ENCODE results near the gene ATRN. TPM values are rescaled to one million over a fixed set of nuclear protein-coding genes. Genes with fewer than 3 reads are reported as not detected.

Gene ATRN
- total and polyA plus RNA-seq, 2 donors (not counting 1 experiment from before 2014, with no cell fraction given), result 5.8 to 19.5 TPM

- TF ChIP-seq CTCF (IDR thresholded peaks at IDR 0.05) (no peak), EZH2 (IDR thresholded peaks at IDR 0.05; ENCODE audit: borderline replicate concordance, insufficient read depth, low read depth, low read length, poor library complexity, severe bottlenecking) (no peak)
- H3K9me3 Mint-ChIP-seq (ENCODE audit: insufficient read depth), result no peaks in the 10 kb centered on the region
- H3K4me1 ChIP-seq (ENCODE audit: control insufficient read depth in 2 of 2, insufficient read depth in 2 of 2, low read length in 2 of 2), result no peaks in the 10 kb centered on the region
- H3K4me3 Mint-ChIP-seq, result no peak overlapping the region
- no peaks in the 10 kb centered on the region for H3K4me1 Mint-ChIP-seq
- H3K9ac ChIP-seq (ENCODE audit: low read length), result no peak overlapping the region
- H3K4me3 ChIP-seq (ENCODE audit: control extremely low read depth in 1 of 5, extremely low read depth in 1 of 5, insufficient read depth in 1 of 5, low read depth in 2 of 5, low read length in 4 of 5), result no peak overlapping the region
- ATAC-seq (ENCODE audit: low read depth) (no peak), DNase-seq (no peak)
- CTCF ChIA-PET, result no interaction called here
- H2AFZ ChIP-seq (ENCODE audit: insufficient read depth, low read depth, low read length, poor library complexity, severe bottlenecking), result no peak overlapping the region
- H4K20me1 ChIP-seq (ENCODE audit: control insufficient read depth, insufficient read depth, low read length, poor library complexity, severe bottlenecking), result no peaks in the 10 kb centered on the region
- no peaks in the 10 kb centered on the region for H3K36me3 ChIP-seq (replicated peaks in 1 of 2; ENCODE audit: control extremely low read depth in 1 of 2, control insufficient read depth in 1 of 2, extremely low read depth in 1 of 2, insufficient read depth in 2 of 2, low read length in 1 of 2)
- no peaks in the 10 kb centered on the region for H3K79me2 ChIP-seq (ENCODE audit: control insufficient read depth, insufficient read depth, low read length)
- H3K27me3 ChIP-seq (replicated peaks in 1 of 4; ENCODE audit: control extremely low read depth in 1 of 4, control insufficient read depth in 3 of 4, insufficient read depth in 4 of 4, low read length in 3 of 4), result peaks cover 0 to 3% (median 0%) of the 10 kb centered on the region in 4 experiments
- POLR2A ChIA-PET, result no interaction called here
- no peak overlapping the region for H3K27ac ChIP-seq (ENCODE audit: low read length in 2 of 2)
- peaks cover 32% of the 10 kb centered on the region for H3K27me3 Mint-ChIP-seq
- H3K27ac Mint-ChIP-seq, result no peak overlapping the region
- no peak overlapping the region for H3K4me2 ChIP-seq (replicated peaks; ENCODE audit: low read depth, low read length, poor library complexity, severe bottlenecking)
- intact Hi-C loops (cut with micrococcal nuclease), result no loop called here
- WGBS (ENCODE audit: insufficient coverage), result 68% methylated on average over 3 of the region's 4 CpGs
- H3K9me3 ChIP-seq (ENCODE audit: control extremely low read depth in 1 of 3, control insufficient read depth in 2 of 3, insufficient read depth in 1 of 3, low read length in 2 of 3), result no peaks in the 10 kb centered on the region
Measured at GRCh38 chr20:3456648-3457047, 14.2 kb upstream of the ATRN start.

GRCh38 chr20:3459881-3460307, 10.9 kb upstream of the ATRN start:
- H3K4me1 Mint-ChIP-seq, result no peaks in the 10 kb centered on the region
- ATAC-seq (ENCODE audit: low read depth) (no peak), DNase-seq (no peak)
- TF ChIP-seq CTCF (IDR thresholded peaks at IDR 0.05) (no peak), EZH2 (IDR thresholded peaks at IDR 0.05; ENCODE audit: borderline replicate concordance, insufficient read depth, low read depth, low read length, poor library complexity, severe bottlenecking) (no peak)
- no peaks in the 10 kb centered on the region for H3K9me3 Mint-ChIP-seq (ENCODE audit: insufficient read depth)
- Histone ChIP-seq H4K20me1 (ENCODE audit: control insufficient read depth, insufficient read depth, low read length, poor library complexity, severe bottlenecking) (no peaks in the 10 kb centered on the region), H3K79me2 (ENCODE audit: control insufficient read depth, insufficient read depth, low read length) (no peaks in the 10 kb centered on the region), H3K9ac (ENCODE audit: low read length) (no peak overlapping the region), H3K4me1 (ENCODE audit: control insufficient read depth in 2 of 2, insufficient read depth in 2 of 2, low read length in 2 of 2) (no peaks in the 10 kb centered on the region), H3K4me2 (replicated peaks; ENCODE audit: low read depth, low read length, poor library complexity, severe bottlenecking) (no peak overlapping the region), H3K27ac (ENCODE audit: low read length in 2 of 2) (no peak overlapping the region), H3K36me3 (replicated peaks in 1 of 2; ENCODE audit: control extremely low read depth in 1 of 2, control insufficient read depth in 1 of 2, extremely low read depth in 1 of 2, insufficient read depth in 2 of 2, low read length in 1 of 2) (no peaks in the 10 kb centered on the region), H3K9me3 (ENCODE audit: control extremely low read depth in 1 of 3, control insufficient read depth in 2 of 3, insufficient read depth in 1 of 3, low read length in 2 of 3) (no peaks in the 10 kb centered on the region), H3K4me3 (ENCODE audit: control extremely low read depth in 1 of 5, extremely low read depth in 1 of 5, insufficient read depth in 1 of 5, low read depth in 2 of 5, low read length in 4 of 5) (no peak overlapping the region), H2AFZ (ENCODE audit: insufficient read depth, low read depth, low read length, poor library complexity, severe bottlenecking) (no peak overlapping the region), H3K27me3 (replicated peaks in 1 of 4; ENCODE audit: control extremely low read depth in 1 of 4, control insufficient read depth in 3 of 4, insufficient read depth in 4 of 4, low read length in 3 of 4) (peaks cover 0 to 3% (median 0%) of the 10 kb centered on the region in 4 experiments)
- intact Hi-C loops (cut with micrococcal nuclease), result no loop called here
- CTCF ChIA-PET, result no interaction called here
- POLR2A ChIA-PET, result no interaction called here
- peaks cover 14% of the 10 kb centered on the region for H3K27me3 Mint-ChIP-seq
- H3K27ac Mint-ChIP-seq, result no peak overlapping the region
- no peak overlapping the region for H3K4me3 Mint-ChIP-seq
- WGBS (ENCODE audit: insufficient coverage), result no CpG with 5 or more reads among the region's 1 CpG

Data from B cell (primary cell).